ENCODE data around the gene CACNA1C.
"Not testable (repeated sequence)": the region's sequence is repeated elsewhere in the genome, so short reads cannot be mapped to it uniquely, and the experiment has no call there.

The CACNA1C gene

DNA sequence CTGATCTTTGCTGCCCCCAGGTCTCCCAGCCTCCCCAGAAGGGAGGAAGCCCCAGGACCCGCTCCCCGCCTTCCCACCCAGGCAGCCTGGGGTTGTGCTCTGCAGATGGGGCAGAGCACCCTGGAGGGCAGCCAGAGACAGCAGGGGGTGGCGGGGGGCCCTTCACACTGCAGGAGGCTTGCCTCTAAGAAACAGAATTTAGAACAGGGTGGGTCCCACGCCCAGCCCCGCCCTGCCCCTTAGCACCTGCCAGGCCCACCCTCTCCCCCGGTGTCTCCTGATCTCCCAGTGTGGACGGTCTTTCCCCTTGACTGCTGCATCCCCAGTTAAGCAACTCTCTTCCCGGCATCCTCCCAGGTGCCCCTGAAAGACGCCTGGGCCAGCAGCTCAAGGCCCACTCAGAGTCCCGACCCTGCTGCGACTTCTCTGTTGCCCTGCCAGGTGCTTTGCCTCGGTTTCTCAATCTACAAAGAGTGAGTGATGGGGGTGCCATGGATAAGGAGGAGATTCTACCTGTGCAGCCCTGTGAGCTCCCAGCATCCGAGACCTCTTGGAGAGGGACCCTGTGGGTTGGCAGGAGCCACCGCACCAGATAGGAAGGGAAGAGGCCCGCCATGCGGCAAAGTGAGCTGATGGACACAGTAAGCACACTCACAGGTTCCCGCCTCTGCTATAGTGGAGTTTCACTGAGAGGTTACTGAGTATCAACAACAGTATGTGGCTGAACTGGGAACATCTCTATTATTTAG lies 414.8 kb downstream of the CACNA1C start:
- FAIRE-seq (no peak), DNase-seq (ENCODE audit: low spot score) (no peak)

DNA sequence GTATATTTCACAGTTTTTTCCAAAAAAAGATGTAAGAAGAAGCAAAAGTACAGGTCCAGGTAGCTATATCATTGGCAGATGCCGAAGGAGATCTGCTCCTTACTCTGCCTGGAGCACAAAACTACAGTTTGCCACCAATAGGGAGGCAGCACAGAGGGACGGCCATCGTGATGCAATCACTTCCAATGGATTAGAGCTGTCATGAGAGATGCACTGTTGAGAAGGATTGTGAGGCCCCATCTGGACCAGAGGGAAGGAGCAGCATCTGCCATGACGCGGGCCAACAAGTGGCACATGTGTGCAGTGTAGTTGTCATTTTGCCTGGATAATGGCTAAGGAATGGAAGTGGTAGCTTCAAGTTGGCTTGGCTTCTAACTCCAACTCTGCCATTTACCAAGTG lies 423.2 kb downstream of the CACNA1C start:
- FAIRE-seq, result no peak

DNA sequence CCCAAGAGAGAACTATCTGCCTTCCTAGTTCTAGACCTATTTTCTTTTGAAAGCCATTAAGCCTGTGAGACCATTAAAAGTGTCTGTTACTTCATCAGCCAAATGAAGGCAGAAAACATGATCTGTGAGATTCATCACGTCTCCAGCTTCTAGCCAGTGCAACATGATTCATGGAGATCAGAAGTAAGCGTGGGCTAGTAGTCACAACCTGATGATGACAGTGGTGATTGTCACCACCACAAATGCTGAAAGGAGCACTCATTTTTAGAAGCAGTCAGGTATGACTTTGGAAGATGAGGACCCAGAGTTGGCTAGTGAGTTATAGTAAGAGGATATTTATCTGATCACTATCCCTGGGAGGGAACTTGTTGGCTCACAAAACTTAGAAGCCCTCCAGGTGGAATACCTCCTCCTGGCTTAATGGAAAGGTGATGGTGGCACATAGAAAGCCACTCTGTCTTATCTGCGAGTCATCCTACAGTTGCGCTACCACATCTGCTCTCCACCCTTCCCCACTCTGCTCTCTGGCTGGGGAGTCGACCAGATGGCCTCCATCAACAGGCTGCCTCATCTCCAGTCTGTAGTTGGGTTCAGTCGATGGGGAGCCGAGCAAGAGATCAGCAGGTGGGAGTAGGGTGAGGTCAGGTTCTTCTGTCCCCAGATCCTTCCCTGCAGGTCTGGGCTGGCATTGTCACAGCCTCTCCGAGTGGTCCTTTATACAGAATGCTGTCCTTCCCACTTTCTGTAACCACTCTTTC lies 424.4 kb downstream of the CACNA1C start:
- DNase-seq (ENCODE audit: low spot score) (no peak), FAIRE-seq (no peak)

More for the DNA sequence above, 423.2 kb downstream of the CACNA1C start:
- no peak for DNase-seq (ENCODE audit: low spot score)

DNA sequence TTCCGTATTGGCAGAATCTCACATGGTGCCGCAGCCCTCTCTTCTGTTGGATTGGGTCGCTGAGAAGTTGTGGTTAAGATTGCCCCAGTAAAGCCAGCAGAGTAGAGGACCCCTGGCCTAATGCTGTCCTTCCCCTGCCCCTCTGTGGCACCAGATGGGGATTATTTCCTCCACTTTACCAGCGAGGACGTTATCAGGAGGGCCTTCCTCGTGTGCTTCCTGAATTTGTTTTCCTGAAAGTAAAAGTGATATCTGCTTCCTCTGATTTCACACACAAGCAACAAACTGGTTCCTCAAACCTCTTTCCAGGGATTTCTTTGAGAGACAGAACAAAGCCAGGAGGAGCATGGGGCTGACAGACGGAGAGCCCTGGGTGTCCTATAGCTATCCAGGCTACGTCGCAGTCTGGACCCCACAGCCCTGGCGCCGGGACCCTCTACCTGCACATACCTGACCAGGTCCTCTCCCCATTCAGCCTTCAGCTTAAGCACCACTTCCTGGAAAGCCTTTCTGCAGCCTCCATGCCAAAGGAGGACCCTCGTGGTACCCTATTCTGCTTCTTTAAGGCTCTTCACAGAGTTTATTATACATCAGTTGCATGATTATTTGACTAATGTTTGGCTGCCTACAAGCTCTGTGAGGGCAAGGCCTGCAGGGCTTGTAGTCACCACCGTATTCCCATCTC lies 427.2 kb downstream of the CACNA1C start:
- DNase-seq (ENCODE audit: low spot score) (no peak), FAIRE-seq (no peak)

DNA sequence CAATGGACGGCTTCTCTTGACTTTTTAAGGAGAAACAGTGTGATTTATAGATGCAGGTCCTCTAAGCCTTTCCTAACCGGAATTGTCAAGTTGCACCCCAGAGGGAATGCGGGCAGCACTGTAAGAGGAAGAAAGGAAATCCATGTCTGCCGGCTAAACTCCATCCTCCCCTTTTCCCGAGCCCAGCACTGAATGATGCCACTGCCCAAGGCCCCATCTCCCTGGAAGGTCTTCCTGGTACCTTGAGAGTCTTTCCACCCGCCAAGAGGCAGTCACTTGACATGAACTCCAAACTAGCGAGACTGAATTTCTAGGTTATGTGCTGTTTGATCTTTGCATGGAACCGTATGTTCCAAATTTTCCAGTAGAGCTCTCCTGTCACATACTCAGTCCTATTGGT lies 428.6 kb downstream of the CACNA1C start:
- DNase-seq (ENCODE audit: low spot score), result no peak
- no peak for FAIRE-seq

DNA sequence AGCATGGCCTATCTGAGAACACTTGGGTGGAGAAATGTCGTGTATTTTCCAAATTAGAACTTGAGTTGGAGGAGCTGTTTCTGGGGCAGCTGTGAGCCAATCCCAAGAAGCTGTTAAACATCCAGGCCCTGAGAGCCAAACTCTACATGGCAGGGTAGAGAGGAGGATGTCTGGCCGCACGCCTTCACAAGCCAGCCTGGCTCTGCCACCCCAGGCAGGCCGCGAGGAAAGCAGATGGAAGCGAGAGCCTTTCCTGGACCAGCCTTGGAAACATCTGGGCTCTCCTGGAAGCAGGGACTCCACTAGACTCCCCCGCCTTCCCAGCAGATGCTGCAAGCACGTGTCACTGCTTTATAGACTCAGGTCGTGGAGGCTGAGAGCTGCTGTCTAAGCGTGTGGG lies 429.2 kb downstream of the CACNA1C start:
- no peak for DNase-seq (ENCODE audit: low spot score)
- FAIRE-seq, result no peak

DNA sequence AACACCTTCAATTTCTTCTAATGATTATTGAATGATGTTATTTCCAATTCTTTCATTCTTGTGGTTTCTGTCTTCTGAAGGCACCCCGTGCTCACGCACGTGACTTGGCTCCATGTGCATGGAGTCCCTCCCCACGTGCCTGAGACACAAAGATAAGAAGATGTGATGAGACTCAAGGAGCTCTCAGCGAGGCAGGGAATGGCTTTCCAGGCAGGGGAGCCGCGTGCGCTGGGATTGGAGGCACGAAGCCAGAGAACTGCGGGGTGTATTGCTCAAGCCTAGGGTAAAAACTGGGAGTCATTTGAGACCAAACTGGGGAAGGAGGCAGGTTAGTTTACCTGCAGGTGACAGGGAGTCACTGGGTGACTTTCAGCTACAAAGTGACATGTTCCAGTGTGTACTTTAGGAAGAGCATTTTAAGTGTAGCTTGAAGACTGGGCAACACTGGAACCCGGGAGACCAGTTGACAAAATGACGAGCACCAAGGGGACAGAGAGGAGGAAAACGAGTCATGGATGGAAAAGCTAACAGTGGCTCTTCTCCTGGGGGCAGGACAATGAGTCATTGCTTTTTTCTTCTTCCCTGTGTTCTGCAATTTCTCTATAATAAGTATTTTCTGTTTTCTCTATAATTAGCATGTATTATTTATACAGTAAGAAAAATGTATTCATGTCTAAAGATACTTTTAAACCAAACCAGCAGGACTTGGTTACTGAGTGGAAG lies 430.3 kb downstream of the CACNA1C start:
- FAIRE-seq (no peak), DNase-seq (ENCODE audit: low spot score) (no peak)

DNA sequence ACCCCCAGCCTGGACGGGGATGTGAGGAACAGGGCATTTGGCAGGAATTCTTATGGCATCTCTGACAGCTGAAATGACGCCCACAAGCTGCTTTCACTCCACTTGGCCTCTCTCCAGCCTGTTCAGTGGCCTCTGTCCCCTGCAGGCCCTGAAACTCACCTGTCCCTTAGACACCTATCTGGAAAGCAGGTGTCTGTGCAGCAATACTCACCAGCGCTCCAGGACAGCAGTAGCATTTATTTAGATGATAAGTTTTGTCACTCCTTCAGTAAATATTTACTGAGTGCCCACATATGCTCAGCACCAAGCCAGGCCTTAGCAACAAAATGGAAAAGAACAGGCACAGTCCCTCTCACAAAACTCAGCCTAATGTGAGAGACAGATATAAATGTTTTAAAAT lies 430.9 kb downstream of the CACNA1C start:
- DNase-seq (ENCODE audit: low spot score) (no peak), FAIRE-seq (no peak)

DNA sequence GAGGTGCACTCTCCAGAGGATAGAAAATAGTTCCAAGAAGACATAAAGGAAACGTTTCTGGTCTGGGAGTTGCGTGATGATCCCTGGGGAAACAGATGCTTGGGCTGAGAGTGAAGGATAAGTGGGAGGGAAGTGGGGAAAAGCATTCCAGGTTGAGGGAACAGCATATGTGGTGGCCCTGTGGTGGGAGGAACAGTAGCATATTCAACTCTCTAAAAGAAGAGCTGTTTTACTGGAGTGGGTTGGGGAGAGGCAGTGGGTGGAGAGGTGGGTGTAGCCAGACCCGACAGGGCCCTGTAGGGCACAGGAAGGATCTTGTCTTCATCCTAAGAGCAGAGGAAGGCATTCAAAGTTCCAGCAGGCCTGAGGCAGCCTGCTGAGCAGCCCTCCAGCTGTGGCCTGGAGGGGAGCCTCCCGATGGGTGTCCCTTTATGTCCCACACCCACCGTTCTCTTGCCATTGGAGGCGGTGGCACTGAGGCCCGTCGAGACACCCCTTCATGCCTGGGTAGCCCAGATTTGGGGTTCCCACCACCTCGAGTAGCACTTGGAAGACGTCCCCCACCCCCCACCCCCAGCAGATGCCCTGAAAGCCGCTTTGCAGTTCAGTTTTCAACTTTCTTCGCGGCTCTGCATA lies 431.5 kb downstream of the CACNA1C start:
- no peak for FAIRE-seq
- no peak for DNase-seq (ENCODE audit: low spot score)

DNA sequence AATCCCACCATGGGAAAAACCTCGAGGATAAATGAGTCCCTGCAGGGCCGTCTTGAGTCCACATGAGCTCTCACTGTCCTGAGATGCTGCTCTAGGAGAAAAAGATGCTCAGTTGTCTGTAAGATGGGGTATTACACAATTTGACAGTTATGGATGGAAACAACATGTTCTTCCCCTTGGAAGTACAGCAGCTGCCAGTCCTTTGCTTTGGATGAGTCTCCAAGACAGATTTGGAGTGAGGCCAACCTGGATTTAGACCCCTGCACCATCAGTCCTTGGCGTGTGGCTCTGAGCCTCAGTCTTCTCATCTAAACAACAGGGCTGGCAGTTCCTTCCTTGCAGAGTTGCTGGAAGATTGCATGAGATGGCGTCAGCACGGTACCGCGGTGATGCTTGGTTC lies 432.9 kb downstream of the CACNA1C start:
- no peak for FAIRE-seq
- no peak for DNase-seq (ENCODE audit: low spot score)

DNA sequence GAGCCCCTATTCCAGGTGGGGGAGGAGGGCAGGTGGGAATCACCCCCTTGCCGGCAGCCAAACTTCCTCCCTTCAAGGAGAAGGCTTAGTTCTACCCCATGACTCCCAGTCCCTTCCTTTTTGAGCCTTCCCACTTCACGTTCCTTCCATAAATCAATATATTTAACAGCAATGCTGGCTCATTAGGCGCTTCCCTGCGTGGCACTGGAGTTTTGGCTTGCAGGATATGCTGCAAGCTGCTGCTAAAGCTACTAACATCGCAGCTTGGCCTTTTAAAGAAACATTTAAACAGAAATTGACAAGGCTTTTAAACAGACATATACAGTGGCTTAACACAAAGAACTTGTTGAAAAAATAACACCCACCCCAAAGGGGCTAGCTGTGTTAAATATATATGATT lies 434.0 kb downstream of the CACNA1C start:
- DNase-seq (ENCODE audit: low spot score) (no peak), FAIRE-seq (no peak)

DNA sequence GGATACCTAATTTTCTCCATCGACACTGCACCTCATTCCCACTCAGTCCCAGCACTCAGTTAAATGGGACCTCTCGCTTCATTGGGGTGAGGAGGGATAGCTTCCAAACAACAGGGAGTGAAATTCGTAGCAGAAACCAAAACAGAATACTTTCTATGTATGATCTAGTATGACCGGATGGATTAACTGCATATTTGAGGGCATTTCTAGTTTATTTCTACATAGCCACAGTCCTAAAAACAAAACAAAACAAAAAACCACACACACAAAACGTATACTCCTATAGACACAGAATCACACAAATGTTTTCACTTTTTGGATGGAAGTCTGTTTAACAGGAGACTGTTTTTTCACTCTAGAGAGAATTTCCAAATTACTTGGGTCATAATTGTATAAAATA lies 434.5 kb downstream of the CACNA1C start:
- no peak for DNase-seq (ENCODE audit: low spot score)
- FAIRE-seq, result no peak

DNA sequence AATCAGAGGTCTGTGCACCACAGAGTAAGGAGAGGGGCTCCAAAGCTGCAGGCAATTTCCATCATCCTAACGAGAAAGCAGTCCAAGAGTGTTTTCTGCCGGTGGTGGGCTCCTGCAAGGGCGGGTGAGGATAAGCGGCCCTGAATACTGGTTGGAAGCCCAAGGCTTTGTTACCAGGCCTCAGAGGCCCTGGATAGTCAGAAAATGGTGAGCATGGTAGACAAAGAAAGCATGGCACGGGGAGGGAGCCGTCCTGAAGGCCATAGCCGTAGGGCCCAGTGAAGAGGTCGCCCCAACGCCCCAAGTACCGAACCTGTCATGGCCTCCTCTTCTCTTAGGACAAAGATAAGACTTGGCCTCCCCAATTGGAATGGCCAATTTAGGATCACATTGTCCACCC lies 435.3 kb downstream of the CACNA1C start:
- FAIRE-seq, result no peak

DNA sequence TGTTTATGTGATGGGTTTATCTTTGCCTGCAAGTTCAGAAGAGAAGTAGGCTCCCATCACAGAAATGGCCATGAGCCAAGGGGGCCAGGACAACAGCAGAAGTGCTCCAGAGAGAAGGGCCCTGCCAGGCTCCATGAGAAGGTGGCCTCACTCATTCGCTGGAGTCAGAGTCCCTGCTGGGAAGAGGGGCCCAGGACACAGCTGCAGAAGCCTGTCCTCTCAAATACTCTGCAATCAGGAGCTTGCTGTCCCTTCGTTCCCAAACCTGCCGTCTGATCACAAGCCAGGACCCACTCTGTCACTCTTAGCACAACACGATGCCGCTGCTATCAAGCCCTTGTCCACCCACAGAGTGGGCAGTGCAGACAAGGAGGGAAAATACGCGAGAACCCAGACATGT lies 435.8 kb downstream of the CACNA1C start:
- DNase-seq (ENCODE audit: low spot score) (no peak), FAIRE-seq (no peak)

More for the DNA sequence above, 435.3 kb downstream of the CACNA1C start:
- no peak for DNase-seq (ENCODE audit: low spot score)

DNA sequence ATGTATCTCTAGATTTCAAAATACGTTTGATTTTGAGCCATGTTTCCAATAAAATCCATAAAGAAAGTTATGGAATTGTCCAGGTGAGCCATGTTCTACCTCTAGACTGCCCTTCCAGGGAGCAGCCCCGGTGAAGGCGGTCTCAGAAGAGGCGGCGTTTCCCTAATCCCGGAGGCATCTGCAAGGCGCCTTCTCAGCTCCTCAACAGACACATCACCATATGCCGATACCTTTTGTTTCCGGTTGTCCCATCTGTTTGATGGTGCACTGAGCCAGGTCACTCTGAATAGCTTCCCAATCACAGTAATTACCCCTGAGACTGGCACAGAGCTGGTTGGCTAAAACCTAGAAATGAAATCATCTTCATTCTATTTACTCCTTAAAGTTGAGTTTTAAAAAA lies 436.5 kb downstream of the CACNA1C start:
- DNase-seq (ENCODE audit: low spot score) (no peak), FAIRE-seq (no peak)

DNA sequence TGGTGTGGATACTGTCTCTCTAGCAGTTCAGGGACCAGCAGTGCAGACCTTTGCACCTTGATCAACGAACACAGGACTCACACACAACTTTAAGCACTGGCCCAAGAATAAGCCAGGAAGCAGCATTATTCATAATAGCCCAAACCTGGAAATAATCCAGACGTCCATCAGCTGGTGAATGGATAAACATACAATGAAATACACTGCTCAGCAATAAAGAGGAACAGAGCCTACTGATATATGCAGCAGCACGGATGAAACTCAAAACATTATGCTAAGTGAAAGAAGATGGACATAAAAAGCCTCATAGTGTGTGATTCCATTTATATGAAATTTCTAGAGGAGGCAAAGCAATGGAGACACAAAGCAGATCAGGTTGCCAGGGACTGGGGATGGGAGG lies 438.0 kb downstream of the CACNA1C start:
- DNase-seq (ENCODE audit: low spot score) (no peak), FAIRE-seq (no peak)

DNA sequence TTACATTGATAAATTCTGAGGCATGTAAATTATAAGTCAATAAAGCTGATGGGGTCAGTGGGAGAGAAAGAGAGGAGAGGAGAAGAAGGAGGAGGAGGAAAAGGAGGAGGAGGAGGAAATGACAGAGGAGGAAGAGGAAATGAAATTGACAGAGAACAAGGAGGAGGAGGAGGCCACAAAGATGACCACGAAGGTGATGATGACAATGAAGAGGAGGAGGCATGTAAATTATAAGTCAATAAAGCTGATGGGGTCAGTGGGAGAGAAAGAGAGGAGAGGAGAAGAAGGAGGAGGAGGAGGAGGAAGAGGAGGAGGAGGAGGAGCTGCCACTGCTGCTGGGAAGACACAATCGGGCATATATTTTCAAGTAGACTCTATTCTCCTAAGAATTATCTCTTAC lies 438.6 kb downstream of the CACNA1C start:
- FAIRE-seq; DNase-seq (ENCODE audit: low spot score): not testable (repeated sequence)

DNA sequence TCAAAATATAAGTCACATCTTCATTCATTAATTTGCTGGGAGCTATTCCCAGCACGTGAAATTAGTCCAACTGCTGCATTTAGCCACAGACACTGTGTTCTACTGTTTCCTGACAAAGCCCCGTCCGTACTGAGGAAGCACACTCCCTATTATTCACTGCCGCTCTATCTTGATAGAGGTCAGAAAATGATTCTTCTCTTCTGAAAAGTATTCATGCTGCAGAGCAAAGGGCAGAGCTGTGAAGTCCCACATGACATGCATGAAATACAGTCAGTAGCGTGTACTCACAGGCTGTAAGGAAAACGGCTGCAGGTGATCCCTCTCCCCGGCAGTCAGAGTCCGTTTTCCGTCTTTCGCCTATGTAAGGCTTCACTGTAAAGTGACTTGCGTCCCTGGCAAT lies 439.4 kb downstream of the CACNA1C start:
- no peak for DNase-seq (ENCODE audit: low spot score)
- FAIRE-seq, result no peak

DNA sequence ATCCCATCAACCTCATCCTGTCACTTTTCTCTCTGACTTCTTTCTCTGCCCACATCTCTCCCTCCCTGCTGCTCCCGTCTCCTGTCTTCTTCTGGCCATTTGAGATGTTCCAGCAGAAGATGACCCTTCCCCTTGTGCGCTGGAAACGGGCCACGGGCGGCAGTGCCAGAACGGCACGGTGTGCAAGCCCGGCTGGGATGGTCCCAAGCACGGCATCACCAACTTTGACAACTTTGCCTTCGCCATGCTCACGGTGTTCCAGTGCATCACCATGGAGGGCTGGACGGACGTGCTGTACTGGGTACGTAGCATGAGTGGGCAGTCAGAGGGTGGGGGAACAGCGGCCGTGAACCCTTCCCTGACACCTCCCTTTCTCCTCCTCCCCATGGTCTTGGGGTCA lies 440.3 kb downstream of the CACNA1C start:
- FAIRE-seq (no peak), DNase-seq (ENCODE audit: low spot score) (no peak)

DNA sequence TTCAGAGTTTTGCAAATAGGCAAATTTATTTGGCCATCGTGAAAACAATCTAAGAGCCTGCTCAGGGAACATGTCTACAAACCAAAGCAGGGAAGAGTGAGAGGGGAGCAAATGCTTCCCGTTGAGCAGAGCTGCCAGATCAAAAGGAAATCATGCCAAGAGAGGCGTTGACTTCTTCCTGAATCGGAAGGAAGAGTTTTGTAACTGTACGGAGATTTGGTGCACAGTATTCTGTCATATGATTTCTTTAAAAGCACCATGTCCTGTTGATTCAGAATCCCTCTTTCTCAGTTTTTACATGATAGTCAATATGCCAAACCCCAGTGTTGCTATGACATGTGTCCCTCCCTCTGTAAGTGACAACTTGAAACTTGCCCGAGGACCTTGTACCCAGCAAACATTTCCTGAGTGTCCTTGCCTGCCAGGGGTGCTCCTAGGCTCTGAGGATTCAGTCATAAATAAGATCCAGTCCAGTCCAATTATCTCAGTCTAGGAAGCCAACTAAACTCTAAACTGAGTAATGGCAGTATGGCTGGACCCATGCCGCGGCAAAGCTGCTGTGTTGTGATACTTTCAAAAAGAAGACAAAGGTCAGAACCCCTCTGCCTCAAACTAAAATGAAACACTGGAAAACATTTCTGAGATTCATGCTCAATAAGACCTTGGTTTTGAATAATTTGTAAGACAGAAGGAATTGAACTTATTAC lies 441.9 kb downstream of the CACNA1C start:
- DNase-seq (ENCODE audit: low spot score) (no peak), FAIRE-seq (no peak)
